ENCODE results near the gene THBD.

DNA sequence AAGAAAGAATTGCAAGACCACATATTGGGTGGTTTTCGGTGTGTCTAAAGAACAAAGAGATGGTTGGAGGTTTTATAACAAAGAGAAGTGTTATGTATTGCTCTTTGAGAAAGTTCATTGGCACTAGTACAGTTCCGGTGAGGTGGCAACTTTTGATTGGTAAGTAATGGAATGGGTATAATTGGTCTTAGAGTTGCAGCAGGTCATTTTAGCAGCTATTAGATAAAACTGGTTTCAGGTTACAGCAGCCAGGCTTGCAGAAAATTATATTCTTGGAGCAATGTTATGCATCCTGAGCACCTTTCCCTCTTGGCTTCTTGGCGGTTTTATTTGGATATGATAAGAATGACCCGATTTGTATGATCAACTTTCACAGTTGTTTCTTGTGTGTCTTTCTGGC is 26.6 kb downstream of the THBD start:
- TF ChIP-seq CTCF (IDR thresholded peaks at IDR 0.05) (no peak), POLR2A (IDR thresholded peaks at IDR 0.05) (no peak)
